Measurements from ENCODE around the gene NAV3.

DNA sequence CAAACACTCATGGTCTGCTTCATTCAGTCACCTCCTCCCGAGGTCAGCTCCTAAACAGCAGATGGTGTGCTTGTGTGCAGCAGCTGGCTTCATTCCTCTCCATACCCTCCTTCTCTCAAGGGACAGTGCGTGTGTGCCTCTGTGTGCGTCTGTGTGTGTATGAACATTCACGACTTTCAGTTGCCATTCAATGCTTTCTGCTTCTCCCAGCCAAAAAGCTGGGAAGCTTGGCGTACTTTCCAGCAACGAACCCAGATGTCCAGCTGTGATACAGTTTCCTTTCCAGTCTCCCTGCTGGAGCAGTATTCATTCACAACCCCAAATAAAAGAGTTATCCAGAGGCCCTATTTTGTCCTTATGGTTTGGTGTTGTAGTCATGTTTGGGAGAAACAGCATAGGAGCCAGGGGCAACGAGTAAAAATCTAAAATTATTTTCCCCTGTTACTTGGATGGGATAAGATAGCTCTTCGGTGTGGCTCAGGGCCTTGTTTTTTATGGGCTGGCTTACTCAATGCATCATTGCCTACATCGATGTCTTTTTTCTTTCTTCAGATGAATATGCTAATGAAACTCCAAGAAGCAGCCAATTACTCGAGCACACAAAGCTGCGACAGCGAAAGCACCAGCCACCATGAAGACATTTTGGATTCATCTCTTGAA, 379.3 kb downstream of the NAV3 start:
- TF ChIP-seq POLR2A (IDR thresholded peaks at IDR 0.05), result no peak
- TF ChIP-seq, protein P1, sequence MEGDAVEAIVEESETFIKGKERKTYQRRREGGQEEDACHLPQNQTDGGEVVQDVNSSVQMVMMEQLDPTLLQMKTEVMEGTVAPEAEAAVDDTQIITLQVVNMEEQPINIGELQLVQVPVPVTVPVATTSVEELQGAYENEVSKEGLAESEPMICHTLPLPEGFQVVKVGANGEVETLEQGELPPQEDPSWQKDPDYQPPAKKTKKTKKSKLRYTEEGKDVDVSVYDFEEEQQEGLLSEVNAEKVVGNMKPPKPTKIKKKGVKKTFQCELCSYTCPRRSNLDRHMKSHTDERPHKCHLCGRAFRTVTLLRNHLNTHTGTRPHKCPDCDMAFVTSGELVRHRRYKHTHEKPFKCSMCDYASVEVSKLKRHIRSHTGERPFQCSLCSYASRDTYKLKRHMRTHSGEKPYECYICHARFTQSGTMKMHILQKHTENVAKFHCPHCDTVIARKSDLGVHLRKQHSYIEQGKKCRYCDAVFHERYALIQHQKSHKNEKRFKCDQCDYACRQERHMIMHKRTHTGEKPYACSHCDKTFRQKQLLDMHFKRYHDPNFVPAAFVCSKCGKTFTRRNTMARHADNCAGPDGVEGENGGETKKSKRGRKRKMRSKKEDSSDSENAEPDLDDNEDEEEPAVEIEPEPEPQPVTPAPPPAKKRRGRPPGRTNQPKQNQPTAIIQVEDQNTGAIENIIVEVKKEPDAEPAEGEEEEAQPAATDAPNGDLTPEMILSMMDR (IDR thresholded peaks at IDR 0.05), result no peak
